Posterior vena cava (tissue), 2 donors: ENCODE measurements around the gene AGBL4. TPM values are rescaled to one million over a fixed set of nuclear protein-coding genes. Genes with fewer than 3 reads are reported as not detected.

ENCODE experiments used
- DNase-seq: peaks from one replicate; pipeline ENCODE4 v3.0.0-alpha.2; 2020; ENCODE audit warnings: low spot score
- intact Hi-C, 2 donors: fragments of 100-400 bp; cut with DNase I; formaldehyde crosslinking; loops; one replicate each; pipeline versions ENCODE4 v1.14.1 to v1.14.2; 2022 to 2023
- total RNA-seq, 2 donors: library from RNA; stranded (reverse); fragmentation: NEBNext Ultra II Directional; extraction: Animal tissue kit (Norgen Biotek cat#: 25700); gene quantifications; one replicate each; pipeline ENCODE4 v1.2.1, GENCODE V29; 2021
- donor health status: DM: yes; HTN: yes; CAD: no.
- donor health status: DM: yes; HTN: yes; CAD: no.

The AGBL4 gene
- total RNA-seq, 2 donors from 2014 or later, result not detected

- no peak for DNase-seq
- intact Hi-C loops, result no loop called here
Observed at GRCh38 chr1:48830715-48831114, 1193.0 kb downstream of the AGBL4 start.

GRCh38 chr1:48829446-48829845 is 1194.3 kb downstream of the AGBL4 start:
- intact Hi-C loops, result no loop called here
- DNase-seq, result no peak

- no peak for DNase-seq
- intact Hi-C loops, result no loop called here
Observed at GRCh38 chr1:48823168-48823567, 1200.6 kb downstream of the AGBL4 start.

GRCh38 chr1:48820491-48820890 is 1203.3 kb downstream of the AGBL4 start:
- intact Hi-C loops, result no loop called here
- DNase-seq, result no peak

- peak; percentile 86 for DNase-seq
- intact Hi-C loops, result no loop called here
Observed at GRCh38 chr1:48817505-48818114, 1206.1 kb downstream of the AGBL4 start.

- intact Hi-C loops, result loop anchor here in 1 of 2 donors (5.0 kb wide), 1 partner anchor 127 kb away; no protein-coding TSS in a partner anchor
- DNase-seq, result no peak
Observed at GRCh38 chr1:48810740-48811139, 1213.0 kb downstream of the AGBL4 start.

GRCh38 chr1:48808496-48808895 is 1215.3 kb downstream of the AGBL4 start:
- DNase-seq, result no peak
- intact Hi-C loops, result loop anchor here in 1 of 2 donors (10.0 kb wide), 1 partner anchor 124 kb away; no protein-coding TSS in a partner anchor

- DNase-seq, result no peak
- intact Hi-C loops, result loop anchor here in 1 of 2 donors (10.0 kb wide), 1 partner anchor 123 kb away; no protein-coding TSS in a partner anchor
Observed at GRCh38 chr1:48807554-48808260, 1216.0 kb downstream of the AGBL4 start.

- intact Hi-C loops, result loop anchor here in 1 of 2 donors (10.0 kb wide), 1 partner anchor 119 kb away; no protein-coding TSS in a partner anchor
Observed at GRCh38 chr1:48803474-48803873, 1220.3 kb downstream of the AGBL4 start.

GRCh38 chr1:48794816-48795215 is 1228.9 kb downstream of the AGBL4 start:
- DNase-seq, result no peak
- intact Hi-C loops, result no loop called here

More at GRCh38 chr1:48803474-48803873, 1220.3 kb downstream of the AGBL4 start:
- DNase-seq, result no peak

- DNase-seq, result no peak
- intact Hi-C loops, result no loop called here
Observed at GRCh38 chr1:48793863-48794262, 1229.9 kb downstream of the AGBL4 start.

- DNase-seq, result no peak
- intact Hi-C loops, result no loop called here
Observed at GRCh38 chr1:48792961-48793360, 1230.8 kb downstream of the AGBL4 start.

GRCh38 chr1:48790397-48790796 is 1233.4 kb downstream of the AGBL4 start:
- DNase-seq, result no peak
- intact Hi-C loops, result no loop called here

GRCh38 chr1:48789903-48790302 is 1233.9 kb downstream of the AGBL4 start:
- intact Hi-C loops, result loop anchor here in 1 of 2 donors (10.0 kb wide), 1 partner anchor 625 kb away; no protein-coding TSS in a partner anchor

GRCh38 chr1:48785869-48786268 is 1237.9 kb downstream of the AGBL4 start:
- no peak for DNase-seq
- intact Hi-C loops, result loop anchor here in 1 of 2 donors (10.0 kb wide), 1 partner anchor 629 kb away; no protein-coding TSS in a partner anchor

More at GRCh38 chr1:48789903-48790302, 1233.9 kb downstream of the AGBL4 start:
- no peak for DNase-seq

GRCh38 chr1:48784301-48784700 is 1239.5 kb downstream of the AGBL4 start:
- intact Hi-C loops, result loop anchor here in 1 of 2 donors (10.0 kb wide), 1 partner anchor 630 kb away; no protein-coding TSS in a partner anchor

GRCh38 chr1:48777219-48777895 is 1246.4 kb downstream of the AGBL4 start:
- intact Hi-C loops, result no loop called here
- no peak for DNase-seq

More at GRCh38 chr1:48784301-48784700, 1239.5 kb downstream of the AGBL4 start:
- no peak for DNase-seq

- intact Hi-C loops, result no loop called here
- no peak for DNase-seq
Observed at GRCh38 chr1:48776393-48777218, 1247.1 kb downstream of the AGBL4 start, which contains the start of gene BEND5. BEND5 (minus strand) TSS chr1:48776891; CDS start chr1:48776831, 60 bp downstream.
